IPS-NIHi7 (cell line): ENCODE results near the gene FOXP2.

Source experiments
- DNase-seq: peaks from one replicate; pipeline ENCODE4 v3.0.0; 2012; ENCODE audit warnings: mixed read lengths; ENCODE audit errors: extremely low spot score

The FOXP2 gene

GRCh38 chr7:114657279-114657678 lies 242.7 kb downstream of the FOXP2 start:
- DNase-seq: no peak

GRCh38 chr7:114658216-114658615 lies 243.6 kb downstream of the FOXP2 start:
- DNase-seq: no peak

GRCh38 chr7:114659409-114660125 lies 245.0 kb downstream of the FOXP2 start:
- no peak for DNase-seq

- DNase-seq: no peak
Observed at GRCh38 chr7:114660126-114660486, 245.5 kb downstream of the FOXP2 start.

GRCh38 chr7:114660753-114661152 lies 246.1 kb downstream of the FOXP2 start:
- DNase-seq: no peak

- no peak for DNase-seq
Observed at GRCh38 chr7:114662002-114662677, 247.5 kb downstream of the FOXP2 start.

- no peak for DNase-seq
Observed at GRCh38 chr7:114663502-114663901, 248.9 kb downstream of the FOXP2 start.

- DNase-seq: no peak
Observed at GRCh38 chr7:114670676-114671075, 256.1 kb downstream of the FOXP2 start.

- no peak for DNase-seq
Observed at GRCh38 chr7:114671563-114672123, 257.0 kb downstream of the FOXP2 start.

GRCh38 chr7:114678116-114678515 lies 263.5 kb downstream of the FOXP2 start:
- DNase-seq: no peak

- no peak for DNase-seq
Observed at GRCh38 chr7:114687238-114687637, 272.6 kb downstream of the FOXP2 start.

- no peak for DNase-seq
Observed at GRCh38 chr7:114688443-114689055, 273.9 kb downstream of the FOXP2 start.

- DNase-seq: no peak
Observed at GRCh38 chr7:114689406-114689805, 274.8 kb downstream of the FOXP2 start.

- DNase-seq: no peak
Observed at GRCh38 chr7:114691605-114692004, 277.0 kb downstream of the FOXP2 start.

GRCh38 chr7:114695182-114695581 lies 280.6 kb downstream of the FOXP2 start:
- no peak for DNase-seq

- DNase-seq: no peak
Observed at GRCh38 chr7:114700247-114700928, 285.8 kb downstream of the FOXP2 start.

- DNase-seq: no peak
Observed at GRCh38 chr7:114703677-114704076, 289.1 kb downstream of the FOXP2 start.

GRCh38 chr7:114708646-114709045 lies 294.0 kb downstream of the FOXP2 start:
- DNase-seq: peak; percentile 39

- no peak for DNase-seq
Observed at GRCh38 chr7:114710499-114710898, 295.9 kb downstream of the FOXP2 start.

- peak; percentile 28 for DNase-seq
Observed at GRCh38 chr7:114711241-114711640, 296.6 kb downstream of the FOXP2 start.

GRCh38 chr7:114715907-114716306 lies 301.3 kb downstream of the FOXP2 start:
- no peak for DNase-seq

GRCh38 chr7:114718861-114719260 lies 304.2 kb downstream of the FOXP2 start:
- no peak for DNase-seq
